GM19099 (cell line): Measurements from ENCODE around the gene CBX8.

Experiments used
- POLR2A ChIP-seq: IDR thresholded peaks from 3 replicates; pipeline ENCODE4 v1.6.1; 2011; ENCODE audit warnings: low read depth; ENCODE audit not compliant: insufficient read length; ENCODE audit errors: extremely low read depth

The CBX8 gene

DNA sequence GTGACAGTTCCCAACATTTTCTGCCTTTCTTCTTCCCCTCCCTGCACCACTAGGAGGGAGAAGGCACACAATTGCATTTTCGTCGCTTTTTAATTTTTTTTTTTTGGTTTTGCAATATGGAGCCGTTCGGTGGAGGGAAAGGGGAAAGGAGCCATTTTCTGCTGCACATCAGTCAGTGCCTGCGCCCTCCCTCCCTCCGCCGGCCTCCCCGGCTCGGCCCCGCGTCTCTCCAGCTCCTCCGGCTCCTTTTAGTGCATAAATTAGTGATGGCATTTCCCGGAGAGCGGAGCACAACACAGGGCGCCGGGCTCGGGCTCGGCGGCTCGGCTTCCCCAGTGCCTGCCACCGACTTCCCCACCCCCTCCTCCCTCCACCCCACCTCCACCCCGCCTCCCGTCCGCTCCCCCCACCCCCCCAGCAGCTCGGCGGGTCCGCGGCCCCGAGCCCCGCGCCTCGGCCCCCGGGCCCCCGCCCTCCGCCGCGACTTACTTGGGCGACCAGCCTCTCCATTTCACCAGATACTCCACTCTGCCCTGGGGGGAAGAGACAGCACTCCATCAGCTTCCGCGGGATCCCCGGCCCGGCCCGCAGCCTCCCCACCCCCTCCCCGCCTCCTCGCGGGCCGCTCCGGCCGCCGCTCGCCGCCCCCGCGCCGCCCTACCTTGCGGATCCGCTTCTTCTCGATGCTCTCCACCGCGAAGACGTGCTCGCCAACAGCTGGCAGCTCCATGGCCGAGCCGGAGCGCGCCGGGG lies 41.8 kb upstream of the CBX8 start:
- TF ChIP-seq POLR2A: no peak

DNA sequence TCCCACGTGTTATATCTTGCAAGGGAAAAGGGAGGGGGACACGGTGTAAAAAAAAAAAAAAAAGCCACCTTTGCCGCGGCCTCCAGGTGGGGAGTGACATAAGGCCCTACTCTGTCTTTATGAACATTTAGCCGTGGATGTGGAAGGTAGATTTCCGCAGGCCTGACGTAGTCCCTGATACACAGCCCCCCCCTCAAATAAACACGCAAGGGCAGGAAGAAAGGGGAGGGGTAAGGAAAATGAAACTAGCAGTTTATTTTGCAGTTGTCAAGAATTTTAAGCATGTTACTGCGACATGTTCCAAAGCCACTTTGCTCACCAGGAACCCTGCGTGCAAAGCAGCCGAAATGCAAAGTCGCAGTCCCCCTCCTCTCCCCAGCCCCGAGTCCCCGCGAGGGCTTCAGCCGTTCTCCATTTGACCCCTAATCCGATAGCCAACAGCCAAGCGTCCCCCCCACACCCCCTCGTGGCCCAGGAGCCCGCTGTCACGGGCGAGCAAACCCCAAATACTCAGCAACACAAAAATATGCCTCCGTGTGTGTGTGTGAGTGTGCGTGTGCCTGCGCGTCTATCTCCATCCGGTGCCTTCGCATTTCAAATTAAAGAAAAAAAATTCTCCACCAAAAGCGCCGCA lies 41.1 kb upstream of the CBX8 start:
- no peak for TF ChIP-seq POLR2A

DNA sequence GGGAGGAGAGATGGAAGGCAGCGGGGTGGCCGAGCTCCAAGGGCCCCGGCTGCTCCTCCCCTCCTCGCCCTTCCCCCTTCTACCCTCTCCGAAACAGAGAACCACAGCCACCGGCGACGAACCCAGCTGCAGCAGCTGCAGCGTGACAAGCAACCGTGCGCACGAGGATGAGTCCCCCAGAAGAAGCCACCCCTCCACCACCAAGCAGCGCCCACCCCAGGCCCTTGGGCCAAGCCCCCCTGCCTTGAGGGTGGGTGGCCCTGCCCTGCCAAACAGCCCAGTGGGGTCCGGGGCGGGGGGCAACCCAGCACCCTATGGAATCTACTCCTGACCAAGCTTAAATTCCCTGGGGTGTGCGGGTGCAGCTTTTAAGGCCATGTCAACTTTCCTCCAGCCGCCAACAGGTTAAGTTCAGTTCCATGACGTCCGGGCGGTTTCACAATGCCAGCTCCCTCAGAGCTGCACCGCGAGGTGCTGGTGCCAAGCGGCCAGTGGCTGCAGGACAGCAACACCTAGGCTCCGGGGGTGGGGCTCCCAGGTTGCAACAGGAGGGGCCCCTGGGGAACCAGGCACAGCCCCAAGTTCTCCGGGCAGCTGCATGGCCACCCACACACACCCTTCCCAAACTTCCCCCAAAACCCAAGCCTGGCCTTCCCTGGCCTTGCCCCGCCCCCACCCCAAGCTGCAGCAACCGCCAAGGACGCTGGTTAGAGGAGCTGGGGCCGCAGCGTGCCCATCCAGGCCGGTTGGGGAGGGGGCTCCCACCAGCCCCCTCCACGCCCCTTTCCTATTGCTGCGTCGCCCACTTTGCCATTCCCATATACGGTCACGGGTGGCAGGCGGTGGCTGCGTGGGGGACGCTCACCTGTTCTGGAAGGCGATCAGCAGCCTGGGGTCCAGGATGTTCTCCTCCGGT lies 40.4 kb upstream of the CBX8 start:
- TF ChIP-seq POLR2A: peak; percentile 29

DNA sequence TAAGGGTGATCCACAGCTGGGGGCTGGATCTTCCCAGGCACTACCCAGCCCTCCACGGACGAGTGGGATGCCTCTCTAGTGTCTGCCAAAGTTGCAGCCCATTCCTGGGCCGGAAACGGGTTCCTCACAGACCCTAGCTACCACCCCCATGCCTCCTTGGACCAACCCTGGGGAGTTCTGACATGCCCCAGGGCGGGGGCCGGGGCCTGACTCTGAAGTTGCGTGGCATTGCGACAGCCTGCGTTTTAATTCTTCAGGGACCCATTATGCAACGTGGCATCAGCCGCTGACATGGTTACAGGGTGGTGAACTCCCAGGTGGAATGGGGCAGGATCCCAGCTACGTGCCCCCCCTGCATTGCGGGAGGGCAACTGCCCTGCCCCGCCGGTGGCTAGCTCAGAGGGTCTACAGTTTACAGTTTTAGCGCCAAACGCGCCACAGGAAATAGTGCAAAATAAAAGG lies 39.7 kb upstream of the CBX8 start:
- no peak for TF ChIP-seq POLR2A

DNA sequence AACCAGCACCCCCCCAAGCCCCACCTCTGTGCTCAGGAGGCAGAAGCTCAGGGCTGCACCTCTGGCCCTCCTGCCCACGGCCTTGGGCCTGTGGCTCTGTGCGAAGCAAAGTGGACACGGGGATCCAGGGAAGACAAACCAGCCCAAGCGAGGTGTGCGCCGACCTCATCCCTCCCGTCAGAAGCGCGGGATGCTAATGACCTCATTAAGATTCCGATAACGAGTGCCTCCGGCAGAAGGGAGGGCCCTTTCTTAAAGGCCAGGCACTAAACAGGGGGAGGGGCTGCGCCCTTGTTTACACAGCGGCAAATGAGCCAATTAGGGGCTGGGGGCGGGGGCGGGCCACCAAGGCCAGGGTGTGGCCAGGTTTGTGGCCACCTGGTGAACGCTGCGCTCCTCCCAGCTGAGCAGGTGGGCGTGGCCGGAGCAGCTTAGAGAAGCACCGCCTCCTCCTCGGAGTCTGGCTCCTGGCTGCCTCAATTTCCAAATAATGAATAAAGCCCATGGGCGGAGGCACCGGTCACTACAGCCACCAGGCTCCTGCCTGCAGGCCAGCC lies 39.2 kb upstream of the CBX8 start:
- no peak for TF ChIP-seq POLR2A

DNA sequence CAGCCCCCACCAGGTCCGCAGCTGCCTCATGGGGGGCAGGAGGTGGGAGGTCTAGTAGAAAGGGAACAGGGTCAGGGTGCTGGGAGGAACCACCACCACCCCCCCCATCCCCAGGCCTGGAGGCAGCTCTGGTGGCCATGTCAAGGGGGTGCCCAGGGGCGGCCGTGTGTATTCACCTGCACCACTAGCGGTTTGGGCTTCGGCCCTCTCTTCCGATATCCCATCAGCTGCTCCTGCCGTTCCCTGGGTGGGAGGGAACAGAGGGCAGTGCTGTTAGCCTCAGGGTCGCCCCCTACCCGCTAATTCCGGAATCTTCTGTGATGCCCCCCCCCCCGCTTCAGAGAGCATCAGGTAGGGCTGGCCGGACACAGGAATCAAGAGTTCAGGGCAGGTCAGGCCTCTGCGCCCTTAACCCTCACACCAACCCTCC lies 38.6 kb upstream of the CBX8 start:
- no peak for TF ChIP-seq POLR2A

DNA sequence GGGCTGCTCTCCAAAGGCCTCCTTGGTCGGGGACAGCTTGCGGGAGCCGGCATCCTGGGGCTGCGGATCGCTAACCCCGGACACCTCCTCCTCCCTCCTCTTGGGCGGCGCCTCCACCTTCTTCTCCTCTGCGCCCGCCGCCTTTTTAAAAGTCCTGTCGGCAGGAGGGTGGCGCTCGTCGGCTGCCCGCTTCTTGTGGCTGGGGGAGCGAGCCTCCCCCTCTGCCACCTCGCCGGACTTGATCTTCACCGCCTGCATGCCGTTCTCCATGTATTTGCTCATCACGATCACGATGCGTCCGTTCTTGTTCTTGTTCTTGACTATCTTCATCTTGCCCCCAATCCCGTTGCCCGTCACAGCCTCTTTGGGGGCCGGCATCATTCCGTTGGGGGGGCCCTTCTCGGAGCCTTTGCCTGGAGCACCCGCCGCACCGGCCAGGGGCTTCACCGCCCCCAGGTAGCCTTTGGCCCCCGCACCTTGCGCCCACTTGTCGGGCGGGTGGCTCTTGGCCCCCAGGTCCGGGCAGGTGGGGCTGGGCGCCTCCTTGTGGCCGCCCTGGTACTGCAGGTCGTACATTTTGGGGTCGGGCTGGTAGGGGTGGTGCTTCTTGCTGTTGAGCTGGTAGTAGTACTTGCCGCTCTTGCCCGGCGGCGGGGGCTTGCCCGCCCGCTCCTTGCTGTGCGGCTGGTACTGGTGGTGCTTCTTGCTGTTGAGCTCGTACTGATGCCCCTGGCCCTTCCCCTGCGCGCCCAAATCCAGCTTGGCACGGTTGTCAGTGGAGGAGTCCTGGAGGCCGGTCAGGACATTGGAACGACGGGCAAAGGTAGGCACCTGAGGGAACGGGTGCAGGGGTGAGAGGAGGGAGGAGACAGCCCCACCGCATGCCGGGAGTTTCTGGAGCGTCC lies 37.9 kb upstream of the CBX8 start:
- no peak for TF ChIP-seq POLR2A

DNA sequence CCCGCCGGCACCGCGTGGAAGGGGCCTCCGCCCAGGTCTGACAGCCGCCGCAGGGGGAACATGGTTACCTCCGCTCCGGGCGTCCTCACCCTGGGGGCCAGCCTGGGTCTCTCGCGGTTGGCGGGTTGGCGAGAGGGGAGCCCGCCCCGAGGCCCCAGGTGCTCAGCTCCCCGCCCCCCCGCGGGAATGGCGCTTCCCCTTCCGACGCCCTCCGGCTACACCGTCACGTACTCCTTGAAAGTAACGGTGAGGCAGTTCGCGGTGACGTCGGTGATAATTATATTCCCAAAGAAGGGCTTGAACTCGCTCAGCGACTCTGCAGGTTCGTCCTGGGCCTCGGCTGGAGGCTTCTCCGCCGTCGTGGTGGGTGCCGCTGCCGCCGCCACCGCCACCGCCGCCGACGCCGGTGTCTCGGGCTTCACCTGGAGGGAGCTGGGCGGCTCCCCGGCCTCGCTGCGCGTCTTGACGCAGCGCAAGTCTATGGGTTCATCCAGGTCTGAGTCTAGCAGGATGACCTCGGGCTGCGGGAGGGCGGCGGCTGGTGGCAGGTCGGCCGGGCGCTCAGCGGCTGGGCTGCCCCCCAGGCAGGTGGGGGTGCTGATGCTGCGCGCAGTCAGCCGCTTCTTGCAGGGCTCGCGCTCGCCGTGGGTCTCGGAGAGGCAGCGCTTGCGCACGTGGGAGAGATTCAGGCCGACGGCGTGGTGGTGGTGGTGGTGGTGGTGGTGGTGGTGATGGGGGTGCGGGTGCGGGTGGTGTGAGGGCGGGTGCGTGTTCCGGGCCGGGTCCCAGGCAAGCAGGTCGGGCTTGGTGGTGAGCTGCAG lies 37.1 kb upstream of the CBX8 start:
- no peak for TF ChIP-seq POLR2A

DNA sequence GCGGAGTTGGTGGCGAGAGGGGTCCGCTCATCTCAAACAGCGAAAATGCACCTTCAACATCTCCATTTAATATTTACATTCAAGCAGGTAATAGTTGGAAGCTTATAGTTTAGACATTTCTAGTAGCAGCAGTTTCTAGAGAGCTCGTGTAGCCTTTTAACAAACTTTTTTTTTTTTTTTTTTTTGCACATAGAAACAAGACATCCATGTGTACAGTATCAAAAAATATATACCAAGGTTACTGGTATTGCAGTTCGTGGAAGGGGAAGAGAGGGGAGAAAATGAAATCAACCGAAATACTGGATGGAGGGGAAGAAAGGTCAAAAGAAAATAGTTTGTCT lies 36.2 kb upstream of the CBX8 start:
- TF ChIP-seq POLR2A: no peak

DNA sequence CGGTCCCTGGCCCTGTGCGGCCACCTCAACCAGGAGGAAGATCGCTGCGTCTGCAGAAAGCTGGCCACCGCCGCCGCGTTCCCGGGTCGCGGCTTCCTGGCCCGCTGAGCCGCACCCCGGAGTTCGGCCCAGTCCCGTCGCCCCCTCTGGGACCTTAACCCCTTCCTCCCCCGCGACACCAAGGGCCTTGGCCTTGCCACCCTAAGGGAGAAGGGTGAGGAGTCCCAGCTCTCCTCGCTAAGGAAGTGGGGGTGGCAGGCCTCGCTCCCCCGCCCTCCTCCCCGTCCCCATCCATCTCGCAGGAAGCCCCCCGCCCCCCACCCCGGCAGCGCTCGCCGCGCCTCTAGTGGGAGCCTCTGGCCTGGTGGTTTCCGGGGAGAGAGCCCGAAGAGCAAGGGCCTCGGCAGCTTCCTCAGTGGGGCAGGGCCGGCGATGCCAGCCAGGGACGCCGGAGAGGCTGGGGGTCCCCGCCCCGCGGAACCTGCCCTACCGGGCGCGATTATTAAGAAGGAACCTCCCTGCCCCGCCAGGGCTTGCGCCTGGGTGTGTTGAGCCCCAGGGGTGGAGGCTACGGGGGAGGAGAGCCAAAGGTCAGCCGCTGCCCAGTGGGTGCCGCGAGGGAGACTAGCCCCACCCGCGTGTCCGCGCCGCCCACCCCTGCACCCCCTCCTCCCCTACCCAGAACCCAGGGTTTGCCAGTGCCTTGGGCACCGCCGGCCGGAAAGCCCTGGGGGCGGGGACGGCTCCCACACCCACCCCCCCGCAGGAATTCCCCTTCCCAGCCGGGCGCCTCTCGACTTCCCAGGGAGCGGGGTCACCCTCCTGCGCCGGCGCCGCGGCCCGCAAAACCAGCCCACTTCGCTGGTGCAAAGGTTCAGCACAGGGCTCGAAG lies 35.6 kb upstream of the CBX8 start:
- no peak for TF ChIP-seq POLR2A

DNA sequence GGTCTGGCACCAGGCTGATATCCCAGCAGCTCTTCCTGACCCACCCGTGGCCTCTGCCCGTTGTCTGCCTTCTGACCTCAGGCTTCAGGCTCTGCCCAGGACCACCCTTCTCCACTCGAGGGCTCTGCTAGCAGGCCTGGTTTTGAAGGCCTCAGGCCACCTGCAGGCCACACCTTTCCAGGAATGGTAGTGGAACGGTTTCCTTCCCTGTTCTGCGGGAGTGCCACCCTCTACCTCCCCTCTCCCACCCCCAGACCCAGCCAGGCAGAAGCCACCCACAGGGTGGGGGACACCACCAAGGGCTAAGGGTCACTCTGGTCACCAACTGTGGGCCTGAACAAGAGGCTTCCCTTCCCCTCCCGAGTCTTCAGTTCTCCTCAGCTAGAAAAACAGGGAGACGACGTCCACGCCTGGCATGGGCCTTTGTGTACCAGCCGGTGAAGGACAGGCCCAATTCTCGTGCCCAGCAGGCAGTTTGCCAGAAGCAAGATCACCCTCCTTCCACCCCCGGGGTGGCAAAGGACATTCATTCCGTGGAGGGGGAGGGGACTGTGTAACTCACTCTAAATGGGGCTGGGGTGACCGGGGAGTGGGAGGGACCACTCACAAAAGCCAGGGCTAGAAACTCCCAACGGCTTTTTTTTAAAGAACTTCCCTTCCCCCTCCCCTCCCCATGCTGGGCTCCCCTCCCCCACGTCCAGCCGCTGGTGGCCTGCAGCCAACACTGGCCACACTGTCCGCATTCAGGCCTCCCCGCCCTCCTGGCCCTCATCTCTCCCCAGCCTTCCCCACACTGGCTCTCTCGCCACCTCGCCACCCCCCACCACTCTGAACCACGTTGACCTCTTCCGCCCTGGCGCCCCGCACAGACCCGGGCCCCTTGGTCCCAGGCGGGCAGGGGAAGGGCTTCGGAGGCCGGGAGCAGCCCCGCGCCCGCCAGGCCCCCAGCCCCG lies 34.7 kb upstream of the CBX8 start:
- no peak for TF ChIP-seq POLR2A
